ENCODE data around the gene SF3A2. TPM values are rescaled to one million over a fixed set of nuclear protein-coding genes. Genes with fewer than 3 reads are reported as not detected.

SF3A2 gene
- total and polyA plus RNA-seq, 10 of the 15 experiments (the other 5 are each of a cell fraction or from before 2014, with no cell fraction given) = 0.33 to 143 (median 30.6) TPM

DNA sequence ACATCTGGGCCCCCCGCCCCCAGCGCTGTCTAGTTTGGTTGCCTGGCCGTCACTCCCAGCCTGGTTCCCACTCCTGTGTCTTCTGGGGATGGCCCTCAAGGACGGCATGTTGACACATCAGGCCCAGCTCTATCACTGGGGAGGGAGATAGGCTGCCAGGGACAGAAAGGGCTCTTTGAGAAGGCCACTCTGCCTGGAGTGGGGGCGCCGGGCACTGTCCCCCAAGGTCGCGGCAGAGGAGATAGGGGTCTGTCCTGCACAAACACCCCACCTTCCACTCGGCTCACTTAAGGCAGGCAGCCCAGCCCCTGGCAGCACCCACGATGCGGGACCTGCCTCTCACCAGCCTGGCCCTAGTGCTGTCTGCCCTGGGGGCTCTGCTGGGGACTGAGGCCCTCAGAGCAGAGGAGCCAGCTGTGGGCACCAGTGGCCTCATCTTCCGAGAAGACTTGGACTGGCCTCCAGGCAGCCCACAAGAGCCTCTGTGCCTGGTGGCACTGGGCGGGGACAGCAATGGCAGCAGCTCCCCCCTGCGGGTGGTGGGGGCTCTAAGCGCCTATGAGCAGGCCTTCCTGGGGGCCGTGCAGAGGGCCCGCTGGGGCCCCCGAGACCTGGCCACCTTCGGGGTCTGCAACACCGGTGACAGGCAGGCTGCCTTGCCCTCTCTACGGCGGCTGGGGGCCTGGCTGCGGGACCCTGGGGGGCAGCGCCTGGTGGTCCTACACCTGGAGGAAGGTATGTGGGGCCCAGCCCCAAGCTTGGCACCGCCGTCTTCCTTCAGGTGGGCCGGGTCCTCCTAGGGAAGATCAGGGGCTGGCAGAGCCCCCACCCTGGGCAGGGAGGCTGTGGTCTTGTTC is 12.6 kb downstream of the SF3A2 start, which contains the start of gene AMH:
AMH (plus strand) TSS at position 314 of the 857 bp plus-strand sequence; CDS start at position 324, 10 bp downstream.
- H3K79me2 ChIP-seq (ENCODE audit: control insufficient read depth, insufficient read depth, low read length) = no peaks in the 10 kb centered on the region
- H3K27ac ChIP-seq (ENCODE audit: control insufficient read depth, insufficient read depth) = no peak within 1 kb of the TSS
- RAD21 ChIA-PET (ENCODE audit: unreplicated experiment) = interaction anchor here (1.3 kb wide), 1 partner anchor 14 kb away, joined by 4 read pairs; no protein-coding TSS in a partner anchor

More for the DNA sequence above, 12.6 kb downstream of the SF3A2 start, which contains the start of gene AMH:
- intact Hi-C loops (cut with micrococcal nuclease; ENCODE audit: unreplicated experiment) (no loop called here), in situ Hi-C loops (cut with MboI) (no loop called here)
- H3K36me3 ChIP-seq (ENCODE audit: control insufficient read depth in 2 of 2, insufficient read depth in 2 of 2, low read length in 1 of 2) = peaks cover 5 to 38% of the 10 kb centered on the region in 2 experiments; a peak in 3 of 4 replicates
- ChIA-PET POLR2A (interaction anchor here (0.6 kb wide), 1 partner anchor 19 kb away, joined by 3 read pairs; no protein-coding TSS in a partner anchor), CTCF (interaction anchor here (0.8 kb wide), 1 partner anchor 9 kb away, joined by 3 read pairs; no protein-coding TSS in a partner anchor), SMC1A (ENCODE audit: uncharacterized antibody, unreplicated experiment) (no interaction called here)
- peak; percentile 70 for TF ChIP-seq POLR2A (IDR thresholded peaks at IDR 0.05; ENCODE audit: low read depth, low read length)
- TF ChIP-seq SREBF1 (IDR thresholded peaks at IDR 0.05; ENCODE audit: low read length) = no peak
- TF ChIP-seq CHD4 (IDR thresholded peaks at IDR 0.05) = no peak
- 0 out of 2 replicates have a peak, but pooled peaks have one; percentile 46 for TF ChIP-seq POLR2AphosphoS5 (IDR thresholded peaks at IDR 0.05; ENCODE audit: low read length)
- 0 out of 2 replicates have a peak, but pooled peaks have one; percentile 45 for TF ChIP-seq POLR2AphosphoS2 (IDR thresholded peaks at IDR 0.05; ENCODE audit: low read depth, low read length)
- no peaks in the 10 kb centered on the region; the same call in 1 of the 2 replicates for H3K4me1 ChIP-seq (ENCODE audit: control insufficient read depth, insufficient read depth, low read length)
- DNase-seq (ENCODE audit: low read depth, low spot score) (no peak), ATAC-seq (peak; percentile 9), FAIRE-seq (no peak)
- H4K20me1 ChIP-seq (ENCODE audit: control insufficient read depth, insufficient read depth) = no peaks in the 10 kb centered on the region; the same call in 1 of the 2 replicates
- H3K4me2 ChIP-seq (ENCODE audit: control insufficient read depth, insufficient read depth) = no peak within 1 kb of the TSS
- WGBS (ENCODE audit: insufficient coverage, insufficient replicate concordance, low lambda C conversion rate, missing lambda C conversion rate) = 67% methylated on average over 27 of the region's 27 CpGs
- no peak within 1 kb of the TSS for H3K9ac ChIP-seq (ENCODE audit: control insufficient read depth, insufficient read depth, low read length)
- no TSS peak for BruUV-seq (replicated peaks)
- peaks cover 14 to 19% of the 10 kb centered on the region in 2 experiments; a peak in 3 of 4 replicates for H3K27me3 ChIP-seq (replicated peaks in 1 of 2; ENCODE audit: control insufficient read depth in 2 of 2, insufficient read depth in 2 of 2, low read length in 1 of 2)
- no peak within 1 kb of the TSS for H3K4me3 ChIP-seq
- H2AFZ ChIP-seq (ENCODE audit: control insufficient read depth, low read depth, low read length) = no peak within 1 kb of the TSS
- no peaks in the 10 kb centered on the region; the same call in 2 of the 3 replicates for H3K9me3 ChIP-seq (replicated peaks; ENCODE audit: control insufficient read depth, insufficient read depth, low read length)
